PC-3 (cell line): Measurements from ENCODE around the gene KYNU. TPM values are rescaled to one million over a fixed set of nuclear protein-coding genes. Genes with fewer than 3 reads are reported as not detected.

Source experiments
- ATAC-seq: fragments of 200-7000 bp; cut with Tn5 transposase; 2 replicates; pipeline ENCODE4 v1.9.1; 2020; ENCODE audit warnings: mild to moderate bottlenecking, moderate library complexity
- BruUV-seq: library from RNA; stranded (reverse); fragments of 400-500 nt; replicated peaks from 2 replicates; lab custom pipeline; 2021; lab: Mats Ljungman, UMichigan
- CTCF ChIA-PET: fragments of 300-600 bp; sonication (Branson Sonifier 250); formaldehyde crosslinking; loops from one replicate; lab custom pipeline; 2022; ENCODE audit warnings: antibody characterized with exemption; lab: Charles Lee
- POLR2A ChIA-PET: fragments of 300-600 bp; sonication (Branson Sonifier 250); formaldehyde crosslinking; loops from one replicate; lab custom pipeline; 2022; ENCODE audit warnings: antibody characterized with exemption; ENCODE audit not compliant: unreplicated experiment; lab: Charles Lee
- DNase-seq: peaks from one replicate; pipeline ENCODE4 v3.0.0-alpha.2; 2015
- H2AFZ ChIP-seq: fragments of 300-600 bp; sonication (generic); 2 replicates; pipeline ENCODE4 v1.6.0; 2016; ENCODE audit warnings: antibody characterized with exemption, low read length
- H3F3A ChIP-seq: fragments of 300-600 bp; sonication (generic); one replicate; pipeline ENCODE4 v1.6.0; 2017; ENCODE audit warnings: antibody characterized with exemption, low read length, control low read depth, mild to moderate bottlenecking; ENCODE audit not compliant: unreplicated experiment
- H3K27ac ChIP-seq: fragments of 300-600 bp; sonication (generic); 2 replicates; pipeline ENCODE4 v1.5.1; 2016; ENCODE audit warnings: mild to moderate bottlenecking, low read length
- H3K27me3 ChIP-seq: fragments of 300-600 bp; sonication (generic); 2 replicates; pipeline ENCODE4 v1.6.1; 2016; ENCODE audit warnings: low read length, mixed read lengths
- H3K36me3 ChIP-seq: fragments of 300-600 bp; sonication (generic); 2 replicates; pipeline ENCODE4 v1.6.1; 2016; ENCODE audit warnings: low read depth, mixed run types, low read length, mixed read lengths
- H3K4me1 ChIP-seq: fragments of 300-600 bp; sonication (generic); 2 replicates; pipeline ENCODE4 v1.5.1; 2016; ENCODE audit warnings: low read length; ENCODE audit not compliant: insufficient read depth
- H3K4me2 ChIP-seq: fragments of 300-600 bp; sonication (generic); 2 replicates; pipeline ENCODE4 v1.6.0; 2016; ENCODE audit warnings: low read length
- H3K4me3 ChIP-seq: fragments of 300-600 bp; sonication (generic); 2 replicates; pipeline ENCODE4 v1.5.1; 2016; ENCODE audit warnings: mild to moderate bottlenecking, low read length, mixed read lengths
- H3K79me2 ChIP-seq: fragments of 300-600 bp; sonication (generic); 2 replicates; pipeline ENCODE4 v1.6.1; 2017; ENCODE audit warnings: low read length, mixed read lengths
- H3K9ac ChIP-seq: fragments of 300-600 bp; sonication (generic); 2 replicates; pipeline ENCODE4 v1.6.0; 2016; ENCODE audit warnings: mild to moderate bottlenecking, low read length
- H3K9me2 ChIP-seq: fragments of 300-600 bp; sonication (generic); replicated peaks from 2 replicates; pipeline ENCODE4 v1.6.1; 2016; ENCODE audit warnings: mixed run types, low read length, mixed read lengths
- H3K9me3 ChIP-seq: fragments of 300-600 bp; sonication (generic); 2 replicates; pipeline ENCODE4 v1.6.1; 2016; ENCODE audit warnings: low read length, mixed read lengths
- H4K20me1 ChIP-seq: fragments of 300-600 bp; sonication (generic); 2 replicates; pipeline ENCODE4 v1.6.1; 2016; ENCODE audit warnings: low read length, mixed read lengths
- CTCF ChIP-seq: fragments of 300-600 bp; sonication (generic); conservative IDR thresholded peaks from 2 replicates; pipeline ENCODE4 v1.5.1; 2017; ENCODE audit warnings: antibody characterized with exemption, low read depth, mild to moderate bottlenecking, low read length
- EZH2 ChIP-seq: fragments of 300-600 bp; sonication (generic); IDR thresholded peaks from one replicate; pipeline ENCODE4 v1.6.1; 2017; ENCODE audit warnings: antibody characterized with exemption, mild to moderate bottlenecking, low read length; ENCODE audit not compliant: unreplicated experiment
- EZH2phosphoT487 ChIP-seq: fragments of 300-600 bp; sonication (generic); IDR thresholded peaks from 2 replicates; pipeline ENCODE4 v1.6.1; 2018; ENCODE audit warnings: mild to moderate bottlenecking, antibody characterized with exemption, low read length, borderline replicate concordance
- intact Hi-C: fragments of 100-400 bp; cut with micrococcal nuclease; formaldehyde crosslinking; loops from 2 replicates; pipeline ENCODE4 v1.9.0; 2023
- total RNA-seq: library from RNA; depleted of rRNA; stranded (reverse); fragments of >200 nt; gene quantifications from 2 replicates; pipeline ENCODE4 v1.2.3, GENCODE V29; 2014

KYNU gene
- total RNA-seq, 1 experiment from 2014 or later: 2.3 TPM

- Histone ChIP-seq H3K4me1 (peaks cover 8% of the 10 kb centered on the region), H3K27me3 (no peaks in the 10 kb centered on the region), H3K36me3 (no peaks in the 10 kb centered on the region), H3K4me3 (no peak overlapping the region), H3K79me2 (no peaks in the 10 kb centered on the region), H3K4me2 (no peak overlapping the region), H3K9me2 (no peaks in the 10 kb centered on the region), H4K20me1 (no peaks in the 10 kb centered on the region), H3K27ac (no peak overlapping the region), H2AFZ (no peak overlapping the region), H3F3A (no peaks in the 10 kb centered on the region), H3K9me3 (no peaks in the 10 kb centered on the region), H3K9ac (no peak overlapping the region)
- CTCF ChIA-PET: no interaction called here
- ATAC-seq: no peak
- TF ChIP-seq EZH2phosphoT487 (no peak), CTCF (no peak), EZH2 (no peak)
- BruUV-seq: no TSS peak
- intact Hi-C loops: no loop called here
- POLR2A ChIA-PET: interaction anchor here (0.5 kb wide), 1 partner anchor 75 kb away, joined by 9 read pairs; no protein-coding TSS in a partner anchor
- no peak for DNase-seq
Measured at GRCh38 chr2:142885543-142885942, 8.1 kb downstream of the KYNU start.

- intact Hi-C loops: no loop called here
- TF ChIP-seq CTCF (no peak), EZH2 (no peak), EZH2phosphoT487 (no peak)
- Histone ChIP-seq H3K4me2 (no peak overlapping the region), H3K9me3 (no peaks in the 10 kb centered on the region), H3F3A (no peaks in the 10 kb centered on the region), H2AFZ (no peak overlapping the region), H3K27ac (no peak overlapping the region), H3K9me2 (no peaks in the 10 kb centered on the region), H3K4me1 (no peaks in the 10 kb centered on the region), H3K9ac (no peak overlapping the region), H3K79me2 (no peaks in the 10 kb centered on the region), H4K20me1 (no peaks in the 10 kb centered on the region), H3K36me3 (no peaks in the 10 kb centered on the region), H3K4me3 (no peak overlapping the region), H3K27me3 (no peaks in the 10 kb centered on the region)
- ATAC-seq (no peak), DNase-seq (no peak)
- ChIA-PET POLR2A (no interaction called here), CTCF (no interaction called here)
- BruUV-seq: no TSS peak
Measured at GRCh38 chr2:142892715-142893114, 15.3 kb downstream of the KYNU start.

GRCh38 chr2:142893241-142893640 is 15.8 kb downstream of the KYNU start:
- CTCF ChIA-PET: no interaction called here
- H3K79me2 ChIP-seq: no peaks in the 10 kb centered on the region
- POLR2A ChIA-PET: no interaction called here

More at GRCh38 chr2:142893241-142893640, 15.8 kb downstream of the KYNU start:
- Histone ChIP-seq H3F3A (no peaks in the 10 kb centered on the region), H3K4me2 (no peak overlapping the region), H3K4me3 (no peak overlapping the region), H3K9ac (no peak overlapping the region), H2AFZ (no peak overlapping the region), H3K4me1 (no peaks in the 10 kb centered on the region), H3K27ac (no peak overlapping the region), H3K36me3 (no peaks in the 10 kb centered on the region), H3K27me3 (no peaks in the 10 kb centered on the region), H4K20me1 (no peaks in the 10 kb centered on the region), H3K9me2 (no peaks in the 10 kb centered on the region), H3K9me3 (no peaks in the 10 kb centered on the region)
- TF ChIP-seq EZH2phosphoT487 (no peak), CTCF (no peak), EZH2 (no peak)
- intact Hi-C loops: no loop called here
- DNase-seq (no peak), ATAC-seq (no peak)
- BruUV-seq: no TSS peak
